Measurements from ENCODE around the gene CHMP2A. TPM values are rescaled to one million over a fixed set of nuclear protein-coding genes. Genes with fewer than 3 reads are reported as not detected.

Gene CHMP2A
- total and polyA plus RNA-seq, 2 of the 13 experiments (the other 11 are each of a cell fraction or from before 2014, with no cell fraction given): 49.7 to 55.0 TPM

GRCh38 chr19:58543826-58544590 is 10.9 kb downstream of the CHMP2A start, which contains the start of gene TRIM28 (continued):
- TF ChIP-seq, protein P1, sequence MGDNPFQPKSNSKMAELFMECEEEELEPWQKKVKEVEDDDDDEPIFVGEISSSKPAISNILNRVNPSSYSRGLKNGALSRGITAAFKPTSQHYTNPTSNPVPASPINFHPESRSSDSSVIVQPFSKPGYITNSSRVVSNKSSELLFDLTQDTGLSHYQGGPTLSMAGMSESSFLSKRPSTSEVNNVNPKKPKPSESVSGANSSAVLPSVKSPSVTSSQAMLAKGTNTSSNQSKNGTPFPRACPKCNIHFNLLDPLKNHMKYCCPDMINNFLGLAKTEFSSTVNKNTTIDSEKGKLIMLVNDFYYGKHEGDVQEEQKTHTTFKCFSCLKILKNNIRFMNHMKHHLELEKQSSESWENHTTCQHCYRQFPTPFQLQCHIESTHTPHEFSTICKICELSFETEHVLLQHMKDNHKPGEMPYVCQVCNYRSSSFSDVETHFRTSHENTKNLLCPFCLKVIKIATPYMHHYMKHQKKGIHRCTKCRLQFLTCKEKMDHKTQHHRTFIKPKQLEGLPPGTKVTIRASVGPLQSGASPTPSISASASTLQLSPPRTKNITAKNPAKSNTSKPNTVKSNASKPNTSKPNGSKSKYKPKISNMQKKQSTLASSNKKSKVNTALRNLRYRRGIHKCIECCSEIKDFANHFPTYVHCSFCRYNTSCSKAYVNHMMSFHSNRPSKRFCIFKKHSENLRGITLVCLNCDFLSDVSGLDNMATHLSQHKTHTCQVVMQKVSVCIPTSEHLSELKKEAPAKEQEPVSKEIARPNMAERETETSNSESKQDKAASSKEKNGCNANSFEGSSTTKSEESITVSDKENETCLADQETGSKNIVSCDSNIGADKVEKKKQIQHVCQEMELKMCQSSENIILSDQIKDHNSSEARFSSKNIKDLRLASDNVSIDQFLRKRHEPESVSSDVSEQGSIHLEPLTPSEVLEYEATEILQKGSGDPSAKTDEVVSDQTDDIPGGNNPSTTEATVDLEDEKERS (CRISPR knock-in tag; IDR thresholded peaks at IDR 0.05): no peak
- TF ChIP-seq, protein P2, sequence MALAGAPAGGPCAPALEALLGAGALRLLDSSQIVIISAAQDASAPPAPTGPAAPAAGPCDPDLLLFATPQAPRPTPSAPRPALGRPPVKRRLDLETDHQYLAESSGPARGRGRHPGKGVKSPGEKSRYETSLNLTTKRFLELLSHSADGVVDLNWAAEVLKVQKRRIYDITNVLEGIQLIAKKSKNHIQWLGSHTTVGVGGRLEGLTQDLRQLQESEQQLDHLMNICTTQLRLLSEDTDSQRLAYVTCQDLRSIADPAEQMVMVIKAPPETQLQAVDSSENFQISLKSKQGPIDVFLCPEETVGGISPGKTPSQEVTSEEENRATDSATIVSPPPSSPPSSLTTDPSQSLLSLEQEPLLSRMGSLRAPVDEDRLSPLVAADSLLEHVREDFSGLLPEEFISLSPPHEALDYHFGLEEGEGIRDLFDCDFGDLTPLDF (CRISPR knock-in tag; IDR thresholded peaks at IDR 0.05): peak; percentile 71
- TF ChIP-seq FOXA3 (CRISPR knock-in tag; IDR thresholded peaks at IDR 0.05): no peak
- TF ChIP-seq AKAP8 (CRISPR knock-in tag; IDR thresholded peaks at IDR 0.05): no peak
- TF ChIP-seq ZMYM3 (CRISPR knock-in tag; IDR thresholded peaks at IDR 0.05): no peak
- peak; percentile 21; the same call in 1 of the 2 replicates for TF ChIP-seq ZIK1 (CRISPR knock-in tag; IDR thresholded peaks at IDR 0.05; ENCODE audit: borderline replicate concordance, low read depth)
- TF ChIP-seq ZNF557 (CRISPR knock-in tag; IDR thresholded peaks at IDR 0.05): 0 out of 2 replicates have a peak, but pooled peaks have one; percentile 74
- TF ChIP-seq CENPT (CRISPR knock-in tag; IDR thresholded peaks at IDR 0.05; ENCODE audit: low read depth): 0 out of 2 replicates have a peak, but pooled peaks have one; percentile 39
- 0 out of 2 replicates have a peak, but pooled peaks have one; percentile 39 for TF ChIP-seq ZNF225 (CRISPR knock-in tag; IDR thresholded peaks at IDR 0.05)
- TF ChIP-seq, protein P3, sequence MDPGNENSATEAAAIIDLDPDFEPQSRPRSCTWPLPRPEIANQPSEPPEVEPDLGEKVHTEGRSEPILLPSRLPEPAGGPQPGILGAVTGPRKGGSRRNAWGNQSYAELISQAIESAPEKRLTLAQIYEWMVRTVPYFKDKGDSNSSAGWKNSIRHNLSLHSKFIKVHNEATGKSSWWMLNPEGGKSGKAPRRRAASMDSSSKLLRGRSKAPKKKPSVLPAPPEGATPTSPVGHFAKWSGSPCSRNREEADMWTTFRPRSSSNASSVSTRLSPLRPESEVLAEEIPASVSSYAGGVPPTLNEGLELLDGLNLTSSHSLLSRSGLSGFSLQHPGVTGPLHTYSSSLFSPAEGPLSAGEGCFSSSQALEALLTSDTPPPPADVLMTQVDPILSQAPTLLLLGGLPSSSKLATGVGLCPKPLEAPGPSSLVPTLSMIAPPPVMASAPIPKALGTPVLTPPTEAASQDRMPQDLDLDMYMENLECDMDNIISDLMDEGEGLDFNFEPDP (CRISPR knock-in tag; conservative IDR thresholded peaks at IDR 0.05): no peak
- TF ChIP-seq CBX5 (CRISPR knock-in tag; IDR thresholded peaks at IDR 0.05; ENCODE audit: borderline replicate concordance): no peak; the same call in 1 of the 2 replicates
- no peak for TF ChIP-seq WIZ (CRISPR knock-in tag; IDR thresholded peaks at IDR 0.05)
- TF ChIP-seq NRL (CRISPR knock-in tag; IDR thresholded peaks at IDR 0.05; ENCODE audit: borderline replicate concordance): peak; percentile 46; the same call in 1 of the 2 replicates
- peak; percentile 79; the same call in 1 of the 2 replicates for TF ChIP-seq ZBTB2 (CRISPR knock-in tag; IDR thresholded peaks at IDR 0.05; ENCODE audit: low read depth)
- no peak for TF ChIP-seq XBP1 (CRISPR knock-in tag; IDR thresholded peaks at IDR 0.05)
- no peak for TF ChIP-seq KLF13 (CRISPR knock-in tag; IDR thresholded peaks at IDR 0.05)
- TF ChIP-seq ZFP37 (CRISPR knock-in tag; IDR thresholded peaks at IDR 0.05; ENCODE audit: borderline replicate concordance): 0 out of 2 replicates have a peak, but pooled peaks have one; percentile 50
- peak; percentile 62; the same call in 1 of the 2 replicates for TF ChIP-seq CCDC6 (CRISPR knock-in tag; IDR thresholded peaks at IDR 0.05)
- TF ChIP-seq MAZ (IDR thresholded peaks at IDR 0.05; ENCODE audit: borderline replicate concordance, low read depth, low read length): peak; percentile 42; the same call in 1 of the 2 replicates
- peak; percentile 87 for TF ChIP-seq MAZ (CRISPR knock-in tag; IDR thresholded peaks at IDR 0.05; ENCODE audit: low read depth)
- no peak for TF ChIP-seq SAFB2 (CRISPR knock-in tag; IDR thresholded peaks at IDR 0.05; ENCODE audit: borderline replicate concordance, low read depth)
- TF ChIP-seq ZZZ3 (CRISPR knock-in tag; IDR thresholded peaks at IDR 0.05; ENCODE audit: borderline replicate concordance): 0 out of 2 replicates have a peak, but pooled peaks have one; percentile 38
- peak; percentile 75 for TF ChIP-seq KLF6 (CRISPR knock-in tag; IDR thresholded peaks at IDR 0.05)
